ENCODE results near the gene GIT1.
"Not testable (repeated sequence)": the region's sequence is repeated elsewhere in the genome, so short reads cannot be mapped to it uniquely, and the experiment has no call there.

Gene GIT1

GRCh38 chr17:29567554-29568330 is 21.7 kb downstream of the GIT1 start:
- peak in 2 of 4 experiments; percentile 66 to 71 for DNase-seq (ENCODE audit: low read depth in 4 of 4, low spot score in 1 of 4)

- no peak for DNase-seq (ENCODE audit: low read depth in 4 of 4, low spot score in 1 of 4)
Measured at GRCh38 chr17:29567304-29567553, 22.2 kb downstream of the GIT1 start.

- peak in 1 of 4 experiments; percentile 59 for DNase-seq (ENCODE audit: low read depth in 4 of 4, low spot score in 1 of 4)
Measured at GRCh38 chr17:29566473-29567303, 22.8 kb downstream of the GIT1 start, which contains the start of gene ABHD15. TSS of gene ABHD15 (minus strand) at chr17:29567037. CDS start at chr17:29566966, 71 bp downstream.

- no peak for DNase-seq (ENCODE audit: low read depth in 4 of 4, low spot score in 1 of 4)
Measured at GRCh38 chr17:29565643-29566472, 23.6 kb downstream of the GIT1 start.

GRCh38 chr17:29563816-29564215 is 25.6 kb downstream of the GIT1 start:
- DNase-seq (ENCODE audit: low read depth in 4 of 4, low spot score in 1 of 4), result no peak

GRCh38 chr17:29562615-29563014 is 26.8 kb downstream of the GIT1 start:
- no peak for DNase-seq (ENCODE audit: low read depth in 4 of 4, low spot score in 1 of 4)

- no peak for DNase-seq (ENCODE audit: low read depth in 4 of 4, low spot score in 1 of 4)
Measured at GRCh38 chr17:29561554-29562517, 27.6 kb downstream of the GIT1 start.

GRCh38 chr17:29560316-29560715 is 29.1 kb downstream of the GIT1 start:
- no peak for DNase-seq (ENCODE audit: low read depth in 4 of 4, low spot score in 1 of 4)

GRCh38 chr17:29559640-29560039 is 29.8 kb downstream of the GIT1 start:
- DNase-seq (ENCODE audit: low read depth in 4 of 4, low spot score in 1 of 4), result no peak

- DNase-seq (ENCODE audit: low read depth in 4 of 4, low spot score in 1 of 4), result not testable (repeated sequence)
Measured at GRCh38 chr17:29558139-29558538, 31.3 kb downstream of the GIT1 start.

- DNase-seq (ENCODE audit: low read depth in 4 of 4, low spot score in 1 of 4), result no peak
Measured at GRCh38 chr17:29557739-29558116, 31.7 kb downstream of the GIT1 start.

- DNase-seq (ENCODE audit: low read depth in 4 of 4, low spot score in 1 of 4), result no peak
Measured at GRCh38 chr17:29557085-29557738, 32.2 kb downstream of the GIT1 start.

- no peak for DNase-seq (ENCODE audit: low read depth in 4 of 4, low spot score in 1 of 4)
Measured at GRCh38 chr17:29555840-29556239, 33.6 kb downstream of the GIT1 start.

GRCh38 chr17:29549177-29549923 is 40.1 kb downstream of the GIT1 start:
- DNase-seq (ENCODE audit: low read depth in 4 of 4, low spot score in 1 of 4), result no peak

- DNase-seq (ENCODE audit: low read depth in 4 of 4, low spot score in 1 of 4), result no peak
Measured at GRCh38 chr17:29546830-29547229, 42.6 kb downstream of the GIT1 start.

GRCh38 chr17:29546085-29546484 is 43.4 kb downstream of the GIT1 start:
- DNase-seq (ENCODE audit: low read depth in 4 of 4, low spot score in 1 of 4), result no peak

GRCh38 chr17:29544066-29544465 is 45.4 kb downstream of the GIT1 start:
- DNase-seq (ENCODE audit: low read depth in 4 of 4, low spot score in 1 of 4), result no peak

GRCh38 chr17:29533976-29534375 is 55.5 kb downstream of the GIT1 start:
- DNase-seq (ENCODE audit: low read depth in 4 of 4, low spot score in 1 of 4), result no peak

GRCh38 chr17:29526322-29526721 is 63.1 kb downstream of the GIT1 start:
- no peak for DNase-seq (ENCODE audit: low read depth in 4 of 4, low spot score in 1 of 4)

All from stimulated activated CD4-positive, alpha-beta T cell treated with anti-CD3 and anti-CD28 coated beads, Interleukin-1b, Interleukin-23, amount 100 ng/mL, for 24 hours (primary cell).